ENCODE results near the gene ANKDD1A.

DNA sequence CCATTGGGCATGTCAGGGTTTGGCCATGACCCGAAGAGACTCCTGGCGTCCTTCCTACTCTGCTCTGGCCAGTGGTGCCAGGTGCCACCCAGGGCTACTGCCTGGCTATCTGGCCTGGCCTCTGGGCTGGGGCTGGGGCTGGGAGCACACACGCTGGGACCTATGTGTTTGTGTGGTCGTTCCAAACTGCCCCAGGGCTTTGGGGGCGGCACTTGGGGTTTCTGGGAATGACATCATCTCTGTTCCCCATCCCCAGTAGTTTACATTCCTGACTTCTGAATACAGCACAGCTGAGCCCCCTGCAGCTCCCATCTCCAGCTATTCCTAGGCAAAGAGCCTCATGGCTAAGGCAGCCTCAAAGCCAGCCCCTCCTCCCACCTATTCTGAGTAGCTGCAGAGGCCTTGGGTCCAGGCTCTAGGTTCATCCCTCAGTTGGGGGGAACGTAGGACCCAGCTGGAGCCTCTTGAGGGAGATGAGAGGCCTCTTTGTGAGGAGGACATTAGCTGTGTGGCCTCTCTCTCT is 45.6 kb upstream of the ANKDD1A start:
- TF ChIP-seq POLR2A (IDR thresholded peaks at IDR 0.05): no peak
- TF ChIP-seq, protein P1, sequence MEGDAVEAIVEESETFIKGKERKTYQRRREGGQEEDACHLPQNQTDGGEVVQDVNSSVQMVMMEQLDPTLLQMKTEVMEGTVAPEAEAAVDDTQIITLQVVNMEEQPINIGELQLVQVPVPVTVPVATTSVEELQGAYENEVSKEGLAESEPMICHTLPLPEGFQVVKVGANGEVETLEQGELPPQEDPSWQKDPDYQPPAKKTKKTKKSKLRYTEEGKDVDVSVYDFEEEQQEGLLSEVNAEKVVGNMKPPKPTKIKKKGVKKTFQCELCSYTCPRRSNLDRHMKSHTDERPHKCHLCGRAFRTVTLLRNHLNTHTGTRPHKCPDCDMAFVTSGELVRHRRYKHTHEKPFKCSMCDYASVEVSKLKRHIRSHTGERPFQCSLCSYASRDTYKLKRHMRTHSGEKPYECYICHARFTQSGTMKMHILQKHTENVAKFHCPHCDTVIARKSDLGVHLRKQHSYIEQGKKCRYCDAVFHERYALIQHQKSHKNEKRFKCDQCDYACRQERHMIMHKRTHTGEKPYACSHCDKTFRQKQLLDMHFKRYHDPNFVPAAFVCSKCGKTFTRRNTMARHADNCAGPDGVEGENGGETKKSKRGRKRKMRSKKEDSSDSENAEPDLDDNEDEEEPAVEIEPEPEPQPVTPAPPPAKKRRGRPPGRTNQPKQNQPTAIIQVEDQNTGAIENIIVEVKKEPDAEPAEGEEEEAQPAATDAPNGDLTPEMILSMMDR (IDR thresholded peaks at IDR 0.05): no peak

Measured in esophagus squamous epithelium (tissue), 4 donors.